ENCODE results near the gene SPDYE1. TPM values are rescaled to one million over a fixed set of nuclear protein-coding genes. Genes with fewer than 3 reads are reported as not detected.
"Not testable (repeated sequence)": the region's sequence is repeated elsewhere in the genome, so short reads cannot be mapped to it uniquely, and the experiment has no call there.

The SPDYE1 gene
- total and polyA plus RNA-seq, 11 donors = 0.13 TPM; not detected in 10

DNA sequence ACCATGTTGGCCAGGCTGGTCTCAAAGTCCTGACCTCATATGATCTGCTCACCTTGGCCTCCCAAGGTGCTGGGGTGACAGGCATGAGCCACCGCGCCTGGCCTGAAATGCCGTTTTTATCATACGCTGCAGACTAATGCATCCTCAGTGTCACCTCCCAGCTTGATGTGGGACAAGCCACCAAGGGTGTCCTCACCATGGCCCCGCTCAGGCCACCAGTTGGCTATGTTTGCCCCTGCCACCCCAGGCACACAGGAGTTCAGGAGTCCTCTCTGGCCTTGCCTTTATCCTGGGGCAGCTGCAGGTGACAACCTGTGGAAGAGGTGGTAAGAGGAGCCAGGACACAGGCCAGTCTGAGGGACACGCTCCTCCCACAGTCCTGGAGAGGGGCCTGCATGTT, 3.0 kb upstream of the SPDYE1 start:
- intact Hi-C loops (cut with DNase I); H3K4me1 ChIP-seq; H3K4me3 ChIP-seq; H3K9me3 ChIP-seq; H3K27me3 ChIP-seq; H3K27ac ChIP-seq: not testable (repeated sequence)
- peaks cover 0 to 13% (median 0%) of the 10 kb centered on the region in 9 donors for H3K36me3 ChIP-seq
- DNase-seq (peak in 1 of 5 donors; percentile 68), ATAC-seq (peak in 2 of 4 donors; percentile 6 to 49)
- WGBS, 4 donors = 95 to 100% (median 96%) methylated on average over 5 to 6 of the region's 6 CpGs

DNA sequence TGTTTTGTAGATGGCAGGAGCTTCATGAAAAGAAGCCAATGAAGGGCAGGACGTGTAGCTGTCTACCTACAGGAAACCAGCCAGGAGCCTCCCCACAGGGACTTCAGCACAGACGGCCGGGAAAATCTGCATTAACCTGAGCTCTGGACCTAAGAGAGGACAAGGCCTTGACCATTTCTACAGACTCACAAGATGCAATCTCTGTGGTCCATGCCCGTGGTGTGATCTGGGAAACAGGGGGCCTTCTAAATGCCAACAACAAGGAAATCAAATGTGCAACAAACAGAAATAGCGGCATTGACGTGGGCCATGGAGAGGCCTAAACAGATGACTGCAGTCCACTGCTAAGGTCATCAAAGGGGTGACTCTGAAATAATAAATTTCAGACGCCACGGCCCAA, 14.4 kb downstream of the SPDYE1 start:
- H3K4me1 ChIP-seq; intact Hi-C loops (cut with DNase I); H3K4me3 ChIP-seq; DNase-seq; H3K9me3 ChIP-seq; H3K27me3 ChIP-seq; ATAC-seq; H3K27ac ChIP-seq: not testable (repeated sequence)
- WGBS, 4 donors = 89 to 94% (median 91%) methylated on average over 5 to 7 of the region's 8 CpGs
- peaks cover 0 to 44% (median 17%) of the 10 kb centered on the region in 9 donors for H3K36me3 ChIP-seq

DNA sequence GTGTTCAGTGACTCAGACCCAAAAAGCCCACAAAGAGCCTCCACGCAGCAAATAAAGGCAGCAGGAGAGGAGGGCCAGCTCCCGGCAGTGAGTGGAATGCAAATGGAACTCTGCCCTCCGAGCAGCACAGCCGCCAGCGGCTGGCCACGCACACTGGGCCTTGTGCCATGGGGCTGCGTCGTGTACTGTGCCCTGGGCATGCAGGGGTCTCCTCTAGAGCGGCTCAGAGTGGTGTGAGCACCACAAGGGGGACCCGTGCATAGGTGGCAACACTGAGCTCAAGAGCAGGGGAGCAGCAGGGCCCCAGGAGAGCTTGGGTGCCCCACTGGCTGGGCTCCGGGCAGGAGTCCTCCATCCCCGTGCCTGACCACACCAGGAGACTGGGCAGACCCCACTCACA, 17.4 kb downstream of the SPDYE1 start:
- intact Hi-C loops (cut with DNase I) = not testable (repeated sequence)

DNA sequence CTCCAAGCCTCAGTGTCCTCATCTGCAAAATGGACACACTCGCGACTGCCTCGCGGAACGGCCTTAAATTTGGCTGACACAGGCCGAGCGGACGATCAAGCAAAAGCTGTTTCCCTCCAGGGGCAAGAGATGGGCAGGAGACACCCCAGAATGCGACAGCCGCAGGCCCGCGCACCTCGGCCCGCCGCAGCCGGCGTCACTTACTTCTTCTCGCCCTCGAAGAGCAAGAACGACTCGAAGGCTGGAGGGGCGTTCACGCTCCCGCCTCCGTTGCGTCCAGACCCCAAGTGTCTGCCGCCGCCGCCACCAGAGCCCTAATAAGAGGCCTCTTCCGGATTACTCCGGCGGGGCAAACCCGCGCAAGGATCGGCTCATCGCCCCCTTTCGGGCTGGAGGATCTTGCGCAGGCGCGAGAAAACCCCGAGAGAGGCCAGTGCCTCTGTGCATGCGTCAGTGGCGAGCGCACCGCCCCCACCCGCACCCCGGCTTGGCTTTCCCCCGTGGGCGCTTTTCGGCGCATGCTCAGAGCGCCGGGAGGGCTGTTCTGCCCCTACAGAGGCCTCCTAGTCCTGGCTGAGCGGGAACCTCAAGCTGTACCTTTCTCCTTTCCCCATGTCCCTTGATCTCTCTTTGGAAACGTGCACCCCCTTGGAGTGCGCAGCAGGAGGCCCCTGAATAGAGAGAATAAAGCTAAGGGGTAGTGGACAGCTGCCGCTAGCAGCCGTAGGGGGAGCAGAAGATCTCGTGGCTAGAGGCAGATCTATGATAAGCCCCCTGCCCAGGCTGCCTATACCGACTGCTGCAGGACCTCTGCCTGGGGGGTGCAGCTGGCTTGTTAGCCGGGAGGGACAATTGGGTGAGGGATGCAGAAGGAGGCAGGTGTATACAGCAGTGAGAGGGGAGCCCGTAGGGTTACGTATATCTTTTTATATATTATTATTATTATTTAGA, 21.4 kb downstream of the SPDYE1 start:
- H3K27me3 ChIP-seq; H3K9me3 ChIP-seq; H3K36me3 ChIP-seq; intact Hi-C loops (cut with DNase I): not testable (repeated sequence)
- DNase-seq (peak; percentile 97 to 99 (median 98)), ATAC-seq (peak; percentile 97 to 98 (median 98))
- peak overlapping the region in 11 of 12 donors; percentile 49 to 84 (median 70) for H3K27ac ChIP-seq
- peaks cover 0 to 17% (median 10%) of the 10 kb centered on the region in 12 donors for H3K4me1 ChIP-seq
- TF ChIP-seq, protein P1, sequence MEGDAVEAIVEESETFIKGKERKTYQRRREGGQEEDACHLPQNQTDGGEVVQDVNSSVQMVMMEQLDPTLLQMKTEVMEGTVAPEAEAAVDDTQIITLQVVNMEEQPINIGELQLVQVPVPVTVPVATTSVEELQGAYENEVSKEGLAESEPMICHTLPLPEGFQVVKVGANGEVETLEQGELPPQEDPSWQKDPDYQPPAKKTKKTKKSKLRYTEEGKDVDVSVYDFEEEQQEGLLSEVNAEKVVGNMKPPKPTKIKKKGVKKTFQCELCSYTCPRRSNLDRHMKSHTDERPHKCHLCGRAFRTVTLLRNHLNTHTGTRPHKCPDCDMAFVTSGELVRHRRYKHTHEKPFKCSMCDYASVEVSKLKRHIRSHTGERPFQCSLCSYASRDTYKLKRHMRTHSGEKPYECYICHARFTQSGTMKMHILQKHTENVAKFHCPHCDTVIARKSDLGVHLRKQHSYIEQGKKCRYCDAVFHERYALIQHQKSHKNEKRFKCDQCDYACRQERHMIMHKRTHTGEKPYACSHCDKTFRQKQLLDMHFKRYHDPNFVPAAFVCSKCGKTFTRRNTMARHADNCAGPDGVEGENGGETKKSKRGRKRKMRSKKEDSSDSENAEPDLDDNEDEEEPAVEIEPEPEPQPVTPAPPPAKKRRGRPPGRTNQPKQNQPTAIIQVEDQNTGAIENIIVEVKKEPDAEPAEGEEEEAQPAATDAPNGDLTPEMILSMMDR (IDR thresholded peaks at IDR 0.05) = peak; percentile 58 to 93 (median 68)
- TF ChIP-seq POLR2A (IDR thresholded peaks at IDR 0.05) = peak in 1 of 2 donors; percentile 58
- WGBS, 4 donors = 1 to 7% (median 3%) methylated on average over 29 to 63 of the region's 63 CpGs
- peak overlapping the region; percentile 56 to 92 (median 80) for H3K4me3 ChIP-seq

More for the DNA sequence above, 17.4 kb downstream of the SPDYE1 start:
- H3K9me3 ChIP-seq, ATAC-seq, H3K27ac ChIP-seq, H3K27me3 ChIP-seq, DNase-seq, H3K4me3 ChIP-seq: not testable (repeated sequence)
- Histone ChIP-seq H3K36me3 (peaks cover 0 to 28% (median 13%) of the 10 kb centered on the region in 9 donors), H3K4me1 (peaks cover 0 to 17% (median 10%) of the 10 kb centered on the region in 12 donors)
- WGBS, 4 donors = 83 to 90% (median 83%) methylated on average over 1 to 10 of the region's 12 CpGs; no CpG with 5 or more reads in 1 of the 4 donors

DNA sequence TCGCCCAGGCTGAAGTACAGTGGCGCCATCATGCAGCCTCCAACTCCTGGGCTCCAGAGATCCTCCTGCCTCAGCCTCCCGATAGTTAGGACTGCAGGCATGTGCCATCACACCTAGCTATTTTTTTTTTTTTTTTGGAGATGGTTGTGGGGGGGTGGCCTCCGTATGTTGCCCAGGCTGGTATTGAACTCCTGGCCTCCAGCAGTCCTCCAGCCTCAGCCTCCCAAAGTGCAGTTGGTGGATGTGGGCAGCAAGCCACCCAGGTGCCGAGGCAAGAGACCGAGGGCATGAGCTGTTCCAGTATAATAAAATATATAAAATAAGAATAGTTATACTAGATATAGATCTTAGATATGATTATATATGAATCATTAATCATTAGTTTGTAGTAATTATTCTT, 22.1 kb downstream of the SPDYE1 start:
- not testable (repeated sequence) for H3K27me3 ChIP-seq, H3K36me3 ChIP-seq, DNase-seq, H3K4me3 ChIP-seq, H3K9me3 ChIP-seq
- ATAC-seq = peak in 1 of 4 donors; percentile 1
- intact Hi-C loops (cut with DNase I) = loop anchor here in 4 of 10 donors (5.0 to 10.0 kb wide), 2 partner anchors 172 to 175 kb away; no protein-coding TSS in a partner anchor
- peak overlapping the region in 8 of 12 donors; percentile 49 to 84 (median 73) for H3K27ac ChIP-seq
- 83 to 95% (median 88%) methylated on average over 6 of the region's 6 CpGs for WGBS, 4 donors
- peaks cover 0 to 17% (median 10%) of the 10 kb centered on the region in 12 donors for H3K4me1 ChIP-seq

DNA sequence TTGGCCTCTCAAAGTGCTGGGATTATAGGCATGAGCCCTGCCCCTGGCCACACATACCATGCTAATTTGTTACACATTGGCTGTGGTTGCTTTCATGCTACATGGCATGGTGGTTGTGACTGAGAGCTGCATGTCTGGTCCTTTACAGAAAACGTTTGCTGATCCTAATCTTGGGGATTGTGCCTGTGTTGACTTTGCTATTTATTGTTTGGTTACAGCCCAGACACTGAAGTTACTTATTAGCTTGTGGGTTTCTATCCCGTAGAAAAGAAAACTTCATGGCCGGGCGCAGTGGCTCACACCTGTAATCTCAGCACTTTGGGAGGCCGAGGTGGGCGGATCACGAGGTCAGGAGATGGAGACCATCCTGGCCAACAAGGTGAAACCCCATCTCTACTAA, 24.4 kb downstream of the SPDYE1 start:
- H3K4me3 ChIP-seq, DNase-seq, ATAC-seq, H3K27ac ChIP-seq, H3K9me3 ChIP-seq, H3K36me3 ChIP-seq, H3K27me3 ChIP-seq: not testable (repeated sequence)
- H3K4me1 ChIP-seq = peaks cover 0 to 17% (median 10%) of the 10 kb centered on the region in 12 donors
- intact Hi-C loops (cut with DNase I) = loop anchor here in 4 of 10 donors (5.0 to 10.0 kb wide), 2 partner anchors 170 to 173 kb away; no protein-coding TSS in a partner anchor
- WGBS, 4 donors = 82 to 92% (median 91%) methylated on average over 6 to 7 of the region's 7 CpGs

DNA sequence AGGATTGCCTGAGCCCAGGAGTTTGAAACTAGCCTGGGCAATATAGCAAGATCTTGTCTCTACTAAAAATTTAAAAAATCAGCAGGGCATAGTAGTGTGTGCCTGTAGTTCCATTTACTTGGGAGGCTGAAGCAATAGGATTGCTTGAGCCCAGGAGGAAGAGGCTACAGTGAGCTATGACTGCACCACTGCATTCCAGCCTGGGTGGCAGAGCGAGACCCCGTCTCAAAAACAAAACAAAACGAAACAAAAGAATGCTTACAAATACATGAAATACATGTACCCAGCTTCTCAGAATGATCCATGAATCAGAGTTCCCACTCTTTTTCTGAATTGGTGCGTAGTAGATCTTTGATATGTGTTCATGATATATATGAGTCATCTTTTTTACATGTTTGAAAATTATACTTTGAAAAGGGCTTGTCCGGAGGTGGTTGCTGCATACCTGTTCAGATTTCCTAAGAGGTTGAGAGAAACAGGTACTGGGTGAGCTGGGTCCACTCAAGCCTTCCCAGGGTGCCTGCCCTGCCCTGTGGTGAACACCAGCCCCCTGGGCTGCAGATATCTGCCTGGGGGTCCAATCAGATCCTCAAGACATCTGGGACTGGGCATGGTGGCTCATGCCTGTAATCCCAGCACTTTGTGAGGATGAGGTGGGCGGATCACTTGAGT, 25.2 kb downstream of the SPDYE1 start:
- not testable (repeated sequence) for ATAC-seq
- 76 to 81% (median 79%) methylated on average over 5 to 6 of the region's 6 CpGs for WGBS, 4 donors

DNA sequence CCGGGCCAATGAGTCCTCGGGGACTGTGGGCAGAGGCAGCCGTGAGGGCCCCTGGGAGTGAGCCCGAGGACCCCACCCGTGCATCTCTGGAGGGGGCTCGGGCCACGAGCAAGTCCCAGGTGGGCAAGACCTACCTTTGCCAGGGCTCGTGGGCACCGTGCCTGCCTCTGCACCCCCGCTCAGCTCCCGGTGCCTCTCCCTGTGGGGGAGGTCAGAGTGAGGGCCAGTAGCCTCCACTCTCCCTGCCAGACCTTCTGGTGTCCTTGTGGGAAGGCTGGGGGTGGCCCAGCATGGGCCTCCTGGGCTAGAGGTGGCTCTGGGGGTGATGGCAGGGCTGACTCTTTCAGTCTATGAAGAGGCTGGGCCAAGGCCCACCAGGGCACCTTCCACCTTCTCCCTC, 31.7 kb downstream of the SPDYE1 start:
- 79 to 93% methylated on average over 4 to 6 of the region's 11 CpGs; no CpG with 5 or more reads in 2 of the 4 donors for WGBS, 4 donors
- not testable (repeated sequence) for ATAC-seq, H3K9me3 ChIP-seq, H3K36me3 ChIP-seq, H3K27me3 ChIP-seq, H3K4me1 ChIP-seq, DNase-seq, H3K4me3 ChIP-seq, H3K27ac ChIP-seq
- intact Hi-C loops (cut with DNase I) = loop anchor here in 3 of 10 donors (10.0 kb wide), 1 partner anchor 165 kb away; no protein-coding TSS in a partner anchor

More for the DNA sequence above, 25.2 kb downstream of the SPDYE1 start:
- H3K4me3 ChIP-seq, H3K36me3 ChIP-seq, H3K27me3 ChIP-seq, H3K27ac ChIP-seq, DNase-seq, H3K9me3 ChIP-seq: not testable (repeated sequence)
- H3K4me1 ChIP-seq = peaks cover 0 to 14% (median 7%) of the 10 kb centered on the region in 12 donors
- intact Hi-C loops (cut with DNase I) = loop anchor here in 4 of 10 donors (5.0 to 10.0 kb wide), 2 partner anchors 169 to 172 kb away; no protein-coding TSS in a partner anchor

DNA sequence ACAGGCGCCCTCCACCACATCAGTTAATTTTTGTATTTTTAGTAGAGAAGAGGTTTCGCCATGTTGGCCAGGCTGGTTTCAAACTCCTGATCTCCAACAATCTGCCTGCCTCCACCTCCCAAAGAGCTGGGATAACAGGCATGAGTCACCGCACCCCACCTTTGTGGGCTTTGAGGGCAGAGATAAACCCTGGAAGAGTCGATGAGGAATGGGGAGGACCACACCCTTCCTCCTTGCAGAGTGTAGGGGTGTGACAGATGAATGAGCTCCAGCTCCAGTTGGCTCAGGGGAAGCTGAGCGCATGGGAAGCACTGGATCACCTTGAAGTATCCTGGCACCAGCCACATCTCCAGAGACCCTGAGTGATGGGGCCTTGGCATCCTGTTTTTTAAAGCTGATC, 32.3 kb downstream of the SPDYE1 start:
- H3K4me3 ChIP-seq; intact Hi-C loops (cut with DNase I); DNase-seq; H3K36me3 ChIP-seq; H3K27me3 ChIP-seq; H3K4me1 ChIP-seq; H3K27ac ChIP-seq; H3K9me3 ChIP-seq: not testable (repeated sequence)
- peak in 1 of 4 donors; percentile 6 for ATAC-seq
- 82 to 85% methylated on average over 4 of the region's 5 CpGs; no CpG with 5 or more reads in 2 of the 4 donors for WGBS, 4 donors
